K562 (cell line): Measurements from ENCODE around the gene DPY19L3. TPM values are rescaled to one million over a fixed set of nuclear protein-coding genes. Genes with fewer than 3 reads are reported as not detected.

Source experiments
- ATAC-seq: fragments of 200-7000 bp; cut with Tn5 transposase; 3 replicates; pipeline ENCODE4 v1.9.1; 2020; ENCODE audit warnings: moderate library complexity
- Bru-seq: library from RNA; stranded (reverse); fragments of 400-500 nt; gene quantifications from one replicate; lab custom pipeline; 2021; lab: Mats Ljungman, UMichigan
- BruChase-seq, 2 experiments: library from RNA; stranded (reverse); fragments of 400-500 nt; gene quantifications; one replicate each; lab custom pipeline; 2021; lab: Mats Ljungman, UMichigan
- BruUV-seq: library from RNA; stranded (reverse); fragments of 400-500 nt; replicated peaks from 2 replicates; lab custom pipeline; 2021; lab: Mats Ljungman, UMichigan
- CTCF ChIA-PET: fragments of 300-600 bp; formaldehyde crosslinking; extraction: SDS; loops from one replicate; lab custom pipeline; 2021; ENCODE audit warnings: low intra/inter-chr PET ratio; lab: Yijun Ruan, JAX
- POLR2A ChIA-PET: fragments of 300-600, 350-650 bp; sonication (Branson Sonifier 250); formaldehyde crosslinking; extraction: SDS; loops from one replicate; lab custom pipeline; 2021; ENCODE audit warnings: antibody characterized with exemption, inconsistent platforms; lab: Yijun Ruan, JAX
- DNase-seq, 4 experiments: peaks; one replicate each; pipeline versions ENCODE4 v3.0.0 to v3.0.0-alpha.2; 2011 to 2018; ENCODE audit warnings: low spot score in 3 of 4, mixed read lengths in 3 of 4; ENCODE audit errors: extremely low read depth in 1 of 4
- FAIRE-seq: peaks from 2 replicates; lab custom pipeline; 2011; peaks lifted over from hg19 to GRCh38; lab: Jason Lieb, UNC
- H2AFZ ChIP-seq: 2 replicates; pipeline ENCODE4 v1.6.0; 2011; ENCODE audit warnings: low read depth, low read length, control low read depth, inconsistent platforms
- H3K27ac ChIP-seq: fragments of 200-600 bp; 3 replicates; pipeline ENCODE4 v1.8.0; 2011; ENCODE audit warnings: low read depth, mild to moderate bottlenecking, control low read depth, inconsistent platforms, low read length, moderate library complexity, mixed read lengths; ENCODE audit errors: extremely low read depth
- H3K27me3 ChIP-seq, 2 experiments: fragments of 300-600 bp in 1 of 2; 2 replicates in 1 of 2; 3 replicates in 1 of 2; pipeline versions ENCODE4 v1.6.0 to v1.8.0; 2011; ENCODE audit warnings: inconsistent platforms in 2 of 2, low read length in 2 of 2, mild to moderate bottlenecking in 1 of 2, mixed read lengths in 1 of 2, moderate library complexity in 1 of 2; ENCODE audit not compliant: control insufficient read depth in 2 of 2, insufficient read depth in 2 of 2
- H3K36me3 ChIP-seq: fragments of 300-600 bp; 3 replicates; pipeline ENCODE4 v1.8.0; 2011; ENCODE audit warnings: mild to moderate bottlenecking, low read length, inconsistent platforms; ENCODE audit not compliant: control insufficient read depth, insufficient read depth
- H3K4me1 ChIP-seq, 2 experiments: fragments of 200-600 bp in 1 of 2; replicated peaks in 1 of 2; 2 replicates in 1 of 2; 3 replicates in 1 of 2; pipeline versions ENCODE4 v1.5.1 to v1.8.0; 2011; ENCODE audit warnings: inconsistent platforms in 2 of 2, low read length in 2 of 2, mild to moderate bottlenecking in 1 of 2, mixed read lengths in 1 of 2, moderate library complexity in 1 of 2; ENCODE audit not compliant: control insufficient read depth in 2 of 2, insufficient read depth in 2 of 2
- H3K4me2 ChIP-seq: 2 replicates; pipeline ENCODE4 v1.6.1; 2011; ENCODE audit warnings: low read length, control low read depth, inconsistent platforms, mixed read lengths; ENCODE audit not compliant: insufficient read depth
- H3K4me3 ChIP-seq: fragments of 200-600 bp; sonication (generic), shearing (Covaris generic); 2 replicates; pipeline ENCODE4 v1.5.1; 2016; ENCODE audit warnings: control low read depth, inconsistent platforms
- H3K79me2 ChIP-seq: fragments of 200-600 bp; 3 replicates; pipeline ENCODE4 v1.8.0; 2011; ENCODE audit warnings: low read length, inconsistent platforms; ENCODE audit not compliant: control insufficient read depth, insufficient read depth
- H3K9ac ChIP-seq, 2 experiments: 2 replicates each; pipeline versions ENCODE4 v1.6.0 to v1.6.1; 2011; ENCODE audit warnings: low read depth in 2 of 2, low read length in 2 of 2, control low read depth in 1 of 2, inconsistent platforms in 1 of 2, mild to moderate bottlenecking in 1 of 2, mixed read lengths in 1 of 2; ENCODE audit not compliant: insufficient read depth in 1 of 2
- H3K9me1 ChIP-seq: one replicate; pipeline ENCODE4 v1.6.0; 2011; ENCODE audit warnings: inconsistent platforms, mild to moderate bottlenecking, low read length, moderate library complexity; ENCODE audit not compliant: control insufficient read depth, insufficient read depth
- H3K9me3 ChIP-seq: replicated peaks from 2 replicates; pipeline ENCODE4 v1.5.1; 2011; ENCODE audit warnings: low read depth, low read length, inconsistent platforms; ENCODE audit not compliant: control insufficient read depth, insufficient read depth
- H4K20me1 ChIP-seq: replicated peaks from 2 replicates; pipeline ENCODE4 v1.6.1; 2011; ENCODE audit warnings: low read length, inconsistent platforms, mixed read lengths; ENCODE audit not compliant: control insufficient read depth, insufficient read depth
- RERE ChIP-seq: sonication (generic); formaldehyde crosslinking; IDR thresholded peaks from 2 replicates; pipeline ENCODE4 v1.8.0; 2023; ENCODE audit warnings: missing genetic modification reagents, mild to moderate bottlenecking, borderline replicate concordance
- WGBS: fragments of 100-300 bp; shearing (Covaris generic); methylation state at CpG from one replicate; pipeline ENCODE4 v1.1.6; 2016; ENCODE audit warnings: low coverage, mixed read lengths; ENCODE audit not compliant: insufficient coverage; ENCODE audit errors: missing lambda C conversion rate; 5-methylcytosine and 5-hydroxymethylcytosine counted together
- in situ Hi-C: fragments of 300-500 bp; cut with MboI; formaldehyde crosslinking; loops from 4 replicates; pipeline ENCODE4 v1.15.0; 2018; ENCODE audit warnings: inconsistent platforms, mixed read lengths
- intact Hi-C: fragments of 100-400 bp; cut with micrococcal nuclease; formaldehyde crosslinking; loops from 2 replicates; pipeline ENCODE4 v1.14.2; 2022
- long read RNA-seq, 3 experiments: library from polyadenylated mRNA in 2 of 3; library from RNA in 1 of 3; unstranded in 2 of 3; stranded (forward) in 1 of 3; transcript quantifications; one replicate each; pipeline ENCODE4 v2.0.0, GENCODE V29; 2019 to 2022
- polyA minus RNA-seq, 3 experiments: library from RNA; depleted of rRNA, polyadenylated mRNA; stranded (reverse); fragments of >200 nt; gene quantifications; 2 replicates each; pipeline ENCODE4 v1.2.3, GENCODE V29; 2011
- polyA plus RNA-seq, 8 experiments: library from polyadenylated mRNA; depleted of rRNA in 4 of 8; stranded (reverse) in 5 of 8; unstranded in 3 of 8; fragments of >200 nt; fragmentation: Nextera tagmentation in 2 of 8; fragmentation: Illumina TruSeq in 1 of 8; extraction: Ambion mirVana in 2 of 8; extraction: Trizol in 1 of 8; gene quantifications; 2 replicates each; pipeline versions ENCODE4 v1.2.1 to v1.2.3, GENCODE V29; 2011 to 2014; ENCODE audit warnings: inconsistent platforms in 1 of 8, missing spikeins in 1 of 8
- total RNA-seq, 7 experiments: library from RNA; depleted of rRNA in 6 of 7; stranded (reverse); fragments of >200 nt in 6 of 7; fragmentation: Illumina TruSeq in 2 of 7; extraction: Trizol in 2 of 7; gene quantifications; 2 replicates each; pipeline versions ENCODE4 v1.2.1 to v1.2.3, GENCODE V29; 2011 to 2021; ENCODE audit warnings: low replicate concordance in 1 of 7
- TF ChIP-seq, protein P1 (sequence below): sonication (generic); formaldehyde crosslinking; IDR thresholded peaks from 2 replicates; pipeline ENCODE4 v1.8.0; 2022; ENCODE audit warnings: mild to moderate bottlenecking, missing genetic modification reagents

The DPY19L3 gene, protein sequence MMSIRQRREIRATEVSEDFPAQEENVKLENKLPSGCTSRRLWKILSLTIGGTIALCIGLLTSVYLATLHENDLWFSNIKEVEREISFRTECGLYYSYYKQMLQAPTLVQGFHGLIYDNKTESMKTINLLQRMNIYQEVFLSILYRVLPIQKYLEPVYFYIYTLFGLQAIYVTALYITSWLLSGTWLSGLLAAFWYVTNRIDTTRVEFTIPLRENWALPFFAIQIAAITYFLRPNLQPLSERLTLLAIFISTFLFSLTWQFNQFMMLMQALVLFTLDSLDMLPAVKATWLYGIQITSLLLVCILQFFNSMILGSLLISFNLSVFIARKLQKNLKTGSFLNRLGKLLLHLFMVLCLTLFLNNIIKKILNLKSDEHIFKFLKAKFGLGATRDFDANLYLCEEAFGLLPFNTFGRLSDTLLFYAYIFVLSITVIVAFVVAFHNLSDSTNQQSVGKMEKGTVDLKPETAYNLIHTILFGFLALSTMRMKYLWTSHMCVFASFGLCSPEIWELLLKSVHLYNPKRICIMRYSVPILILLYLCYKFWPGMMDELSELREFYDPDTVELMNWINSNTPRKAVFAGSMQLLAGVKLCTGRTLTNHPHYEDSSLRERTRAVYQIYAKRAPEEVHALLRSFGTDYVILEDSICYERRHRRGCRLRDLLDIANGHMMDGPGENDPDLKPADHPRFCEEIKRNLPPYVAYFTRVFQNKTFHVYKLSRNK
- 95.7 and 203 TPM in 2 replicates for total RNA-seq (2011; cell fraction: chromatin; rRNA removed; ENCODE audit: low replicate concordance)
- 66.5 and 77.7 TPM in 2 replicates for total RNA-seq (2011; cell fraction: nucleolus; rRNA removed)
- 69.9 and 110 TPM in 2 replicates for total RNA-seq (2011; cell fraction: nucleoplasm; rRNA removed)
- total RNA-seq (2014; rRNA removed) (18.8 and 39.7 TPM in 2 replicates), total RNA-seq (2014; rRNA removed; fragmentation: Illumina TruSeq; extraction: Trizol) (22.0 and 33.9 TPM in 2 replicates), total RNA-seq (2015; rRNA removed; fragmentation: Illumina TruSeq; extraction: Trizol) (19.4 and 20.8 TPM in 2 replicates), total RNA-seq (2021) (35.2 and 39.2 TPM in 2 replicates), polyA plus RNA-seq (2011; rRNA removed) (37.2 and 38.3 TPM in 2 replicates), polyA plus RNA-seq (2014; fragmentation: Illumina TruSeq; extraction: Trizol) (25.0 and 31.5 TPM in 2 replicates), polyA plus RNA-seq (2014; fragmentation: Nextera tagmentation; extraction: Ambion mirVana) (1 to 10 TPM; 4.7 to 6.0 TPM), polyA plus RNA-seq (2014; rRNA removed) (30.8 and 32.0 TPM in 2 replicates), polyA minus RNA-seq (2011; rRNA and poly(A)+ RNA removed) (77.5 and 87.2 TPM in 2 replicates), Bru-seq, nascent RNA (percentile 83 among the genes with signal in this experiment), BruChase-seq, experiment 1, labeled RNA remaining after a 2-hour chase (percentile 84 among the genes with signal in this experiment), BruChase-seq, experiment 2, labeled RNA remaining after a 6-hour chase (percentile 81 among the genes with signal in this experiment)
- 29.9 and 36.1 TPM in 2 replicates for polyA plus RNA-seq (2011; cell fraction: cytosol; rRNA removed)
- polyA plus RNA-seq (2011; cell fraction: nucleus; rRNA removed): 148 and 257 TPM in 2 replicates
- polyA plus RNA-seq (2012): 13.8 and 24.8 TPM in 2 replicates
- polyA minus RNA-seq (2011; cell fraction: cytosol; rRNA and poly(A)+ RNA removed): 28.4 and 34.1 TPM in 2 replicates
- polyA minus RNA-seq (2011; cell fraction: nucleus; rRNA and poly(A)+ RNA removed): 93.3 and 118 TPM in 2 replicates
- long read RNA-seq, experiment 1, full-length matches to known transcripts: 7 of 32 reads
- long read RNA-seq, experiment 1, partial matches to known transcripts: 4 of 32 reads
- long read RNA-seq, experiment 1, other reads (novel, unspliced or antisense): 21 of 32 reads
- long read RNA-seq, experiment 2, partial matches to known transcripts: 0 of 11 reads
- long read RNA-seq, experiment 2, other reads (novel, unspliced or antisense): 11 of 11 reads
- long read RNA-seq, experiment 3, partial matches to known transcripts: 0 of 2 reads
- long read RNA-seq, experiment 3, other reads (novel, unspliced or antisense): 2 of 2 reads

GRCh38 chr19:32405431-32406160 is at the start of gene DPY19L3:
TSS of gene DPY19L3 (plus strand) at chr19:32405770. CDS start at chr19:32408254, 2,484 bp downstream.
- FAIRE-seq (peak; percentile 88), DNase-seq (peak; percentile 96 to 99 (median 98)), ATAC-seq (peak; percentile 96)
- Histone ChIP-seq H3K27ac (peak within 1 kb of the TSS; percentile 96), H3K4me2 (peak within 1 kb of the TSS; percentile 86), H3K4me1 (peaks cover 18 to 21% of the 10 kb centered on the region in 2 experiments), H3K9me3 (no peaks in the 10 kb centered on the region), H3K9me1 (no peaks in the 10 kb centered on the region), H3K36me3 (peaks cover 35% of the 10 kb centered on the region), H3K27me3 (no peaks in the 10 kb centered on the region), H3K79me2 (peaks cover 45% of the 10 kb centered on the region), H2AFZ (peak within 1 kb of the TSS; percentile 82), H3K4me3 (peak within 1 kb of the TSS; percentile 74), H3K9ac (peak within 1 kb of the TSS; percentile 94 to 98), H4K20me1 (no peaks in the 10 kb centered on the region)
- ChIA-PET POLR2A (interaction anchor here (0.5 to 2.1 kb wide), 10 partner anchors 11 to 1906 kb away, joined by 3 to 18 read pairs (median 4); partner anchors contain the start of gene ZNF507), CTCF (no interaction called here)
- WGBS: under 1% methylated on average over 35 of the region's 104 CpGs
- BruUV-seq: no TSS peak
- in situ Hi-C loops: no loop called here
- intact Hi-C loops: loop anchor here (2.0 kb wide), 1 partner anchor 17 kb away; no protein-coding TSS in a partner anchor
- TF ChIP-seq RERE (CRISPR knock-in tag): no peak
- TF ChIP-seq, protein P1, sequence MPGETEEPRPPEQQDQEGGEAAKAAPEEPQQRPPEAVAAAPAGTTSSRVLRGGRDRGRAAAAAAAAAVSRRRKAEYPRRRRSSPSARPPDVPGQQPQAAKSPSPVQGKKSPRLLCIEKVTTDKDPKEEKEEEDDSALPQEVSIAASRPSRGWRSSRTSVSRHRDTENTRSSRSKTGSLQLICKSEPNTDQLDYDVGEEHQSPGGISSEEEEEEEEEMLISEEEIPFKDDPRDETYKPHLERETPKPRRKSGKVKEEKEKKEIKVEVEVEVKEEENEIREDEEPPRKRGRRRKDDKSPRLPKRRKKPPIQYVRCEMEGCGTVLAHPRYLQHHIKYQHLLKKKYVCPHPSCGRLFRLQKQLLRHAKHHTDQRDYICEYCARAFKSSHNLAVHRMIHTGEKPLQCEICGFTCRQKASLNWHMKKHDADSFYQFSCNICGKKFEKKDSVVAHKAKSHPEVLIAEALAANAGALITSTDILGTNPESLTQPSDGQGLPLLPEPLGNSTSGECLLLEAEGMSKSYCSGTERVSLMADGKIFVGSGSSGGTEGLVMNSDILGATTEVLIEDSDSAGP (CRISPR knock-in tag): no peak
